ENCODE results near the gene TTBK2. TPM values are rescaled to one million over a fixed set of nuclear protein-coding genes. Genes with fewer than 3 reads are reported as not detected.

The TTBK2 gene
- total RNA-seq, 1 experiment from 2014 or later: 18.6 TPM

DNA sequence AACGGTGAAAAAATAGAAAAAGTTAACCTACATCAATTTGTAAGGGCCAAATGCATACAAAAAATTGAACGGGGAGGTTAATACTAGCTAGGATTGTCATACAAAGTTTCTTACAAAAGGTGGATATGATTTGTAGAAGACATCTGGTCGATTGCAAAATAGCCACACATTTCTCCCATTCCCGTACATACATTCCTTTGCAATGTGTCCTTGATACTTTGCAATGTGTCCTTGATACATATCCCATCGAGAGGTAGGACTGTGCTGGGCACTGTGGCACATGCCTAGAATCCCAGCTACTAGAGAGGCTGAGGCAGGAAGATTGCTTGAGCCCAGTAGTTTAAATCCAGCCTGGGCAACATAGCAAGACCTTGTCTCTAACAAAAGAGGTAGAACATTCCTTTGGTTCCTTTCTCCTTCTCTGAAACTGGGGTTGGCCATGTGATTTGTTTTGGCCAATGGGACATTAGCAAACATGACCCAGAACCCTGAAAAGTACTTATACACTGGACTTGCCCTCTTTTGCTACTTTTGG lies 9.5 kb downstream of the TTBK2 start:
- Mint-ChIP-seq H3K27me3 (ENCODE audit: low read depth) (no peaks in the 10 kb centered on the region), H3K36me3 (no peaks in the 10 kb centered on the region), H3K27ac (peak overlapping the region; percentile 96), H3K4me1 (no peaks in the 10 kb centered on the region), H3K4me3 (no peak overlapping the region), H3K9me3 (no peaks in the 10 kb centered on the region)
- POLR2A ChIA-PET: no interaction called here
- CTCF ChIA-PET: interaction anchor here (1.2 to 1.4 kb wide), 2 partner anchors 15 to 110 kb away, joined by 3 to 4 read pairs; no protein-coding TSS in a partner anchor
- TF ChIP-seq ETV6 (CRISPR knock-in tag; IDR thresholded peaks at IDR 0.05): no peak
- TF ChIP-seq, protein P1, sequence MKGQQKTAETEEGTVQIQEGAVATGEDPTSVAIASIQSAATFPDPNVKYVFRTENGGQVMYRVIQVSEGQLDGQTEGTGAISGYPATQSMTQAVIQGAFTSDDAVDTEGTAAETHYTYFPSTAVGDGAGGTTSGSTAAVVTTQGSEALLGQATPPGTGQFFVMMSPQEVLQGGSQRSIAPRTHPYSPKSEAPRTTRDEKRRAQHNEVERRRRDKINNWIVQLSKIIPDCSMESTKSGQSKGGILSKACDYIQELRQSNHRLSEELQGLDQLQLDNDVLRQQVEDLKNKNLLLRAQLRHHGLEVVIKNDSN (CRISPR knock-in tag; IDR thresholded peaks at IDR 0.05): no peak
- no peak for TF ChIP-seq ZNF138 (CRISPR knock-in tag; conservative IDR thresholded peaks at IDR 0.05)
- peak; percentile 56; the same call in 1 of the 2 replicates for TF ChIP-seq ZNF121 (CRISPR knock-in tag; IDR thresholded peaks at IDR 0.05)
- DNase-seq (ENCODE audit: low spot score) (no peak), ATAC-seq (no peak)

DNA sequence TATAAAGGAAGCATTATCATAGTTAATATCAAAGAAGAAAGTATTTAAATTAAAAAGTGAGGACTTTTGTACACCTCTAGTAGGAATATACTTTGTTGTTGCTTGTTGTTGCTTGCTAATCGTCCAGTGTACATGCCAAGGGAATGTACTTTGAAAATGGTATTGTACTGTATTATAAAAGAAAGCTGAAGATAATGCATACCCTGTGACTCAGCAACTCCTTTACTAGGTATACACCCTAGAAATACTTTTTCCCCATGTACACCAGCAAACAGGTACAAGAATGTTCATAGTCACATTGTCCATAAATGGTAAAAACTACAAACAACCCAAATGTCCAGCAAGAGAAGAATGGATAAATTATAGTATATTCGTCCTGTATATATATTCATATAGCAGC lies 12.0 kb downstream of the TTBK2 start:
- Mint-ChIP-seq H3K9me3 (no peaks in the 10 kb centered on the region), H3K4me1 (peaks cover 5% of the 10 kb centered on the region), H3K36me3 (no peaks in the 10 kb centered on the region), H3K27ac (no peak overlapping the region), H3K27me3 (ENCODE audit: low read depth) (no peaks in the 10 kb centered on the region), H3K4me3 (no peak overlapping the region)
- CTCF ChIA-PET: interaction anchor here (1.1 to 2.1 kb wide), 4 partner anchors 18 to 186 kb away, joined by 3 to 6 read pairs (median 4); no protein-coding TSS in a partner anchor
- TF ChIP-seq, protein P2, sequence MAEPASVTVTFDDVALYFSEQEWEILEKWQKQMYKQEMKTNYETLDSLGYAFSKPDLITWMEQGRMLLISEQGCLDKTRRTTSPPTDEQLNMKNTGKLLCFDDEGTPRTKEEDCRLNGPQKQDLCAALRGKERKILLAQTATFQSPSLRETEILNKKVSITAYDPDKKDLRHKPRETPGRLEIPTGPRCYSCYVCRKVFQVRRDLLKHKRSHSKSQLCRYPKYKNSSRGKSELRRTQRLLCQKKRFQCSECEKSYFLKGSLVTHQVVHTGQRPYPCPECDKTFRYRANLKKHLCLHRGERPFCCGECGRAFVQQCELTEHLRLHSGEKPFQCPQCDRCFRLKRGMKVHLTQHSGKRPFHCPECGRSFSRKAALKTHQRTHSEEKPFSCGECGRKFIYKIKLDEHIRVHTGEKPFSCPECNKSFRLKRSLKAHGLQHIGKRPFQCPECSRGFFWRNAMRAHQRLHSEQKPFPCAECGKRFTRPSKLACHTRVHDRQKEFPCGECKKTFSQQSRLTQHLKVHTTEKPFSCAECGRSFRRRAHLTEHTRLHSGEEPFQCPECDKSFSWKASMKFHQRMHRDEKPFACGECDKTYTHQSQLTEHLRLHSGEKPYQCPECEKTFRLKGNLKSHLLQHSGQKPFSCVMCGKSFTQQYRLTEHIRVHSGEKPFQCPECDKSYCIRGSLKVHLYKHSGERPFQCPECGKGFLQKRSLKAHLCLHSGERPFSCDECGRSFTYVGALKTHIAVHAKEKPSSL (CRISPR knock-in tag; conservative IDR thresholded peaks at IDR 0.05): no peak
- TF ChIP-seq, protein P3, sequence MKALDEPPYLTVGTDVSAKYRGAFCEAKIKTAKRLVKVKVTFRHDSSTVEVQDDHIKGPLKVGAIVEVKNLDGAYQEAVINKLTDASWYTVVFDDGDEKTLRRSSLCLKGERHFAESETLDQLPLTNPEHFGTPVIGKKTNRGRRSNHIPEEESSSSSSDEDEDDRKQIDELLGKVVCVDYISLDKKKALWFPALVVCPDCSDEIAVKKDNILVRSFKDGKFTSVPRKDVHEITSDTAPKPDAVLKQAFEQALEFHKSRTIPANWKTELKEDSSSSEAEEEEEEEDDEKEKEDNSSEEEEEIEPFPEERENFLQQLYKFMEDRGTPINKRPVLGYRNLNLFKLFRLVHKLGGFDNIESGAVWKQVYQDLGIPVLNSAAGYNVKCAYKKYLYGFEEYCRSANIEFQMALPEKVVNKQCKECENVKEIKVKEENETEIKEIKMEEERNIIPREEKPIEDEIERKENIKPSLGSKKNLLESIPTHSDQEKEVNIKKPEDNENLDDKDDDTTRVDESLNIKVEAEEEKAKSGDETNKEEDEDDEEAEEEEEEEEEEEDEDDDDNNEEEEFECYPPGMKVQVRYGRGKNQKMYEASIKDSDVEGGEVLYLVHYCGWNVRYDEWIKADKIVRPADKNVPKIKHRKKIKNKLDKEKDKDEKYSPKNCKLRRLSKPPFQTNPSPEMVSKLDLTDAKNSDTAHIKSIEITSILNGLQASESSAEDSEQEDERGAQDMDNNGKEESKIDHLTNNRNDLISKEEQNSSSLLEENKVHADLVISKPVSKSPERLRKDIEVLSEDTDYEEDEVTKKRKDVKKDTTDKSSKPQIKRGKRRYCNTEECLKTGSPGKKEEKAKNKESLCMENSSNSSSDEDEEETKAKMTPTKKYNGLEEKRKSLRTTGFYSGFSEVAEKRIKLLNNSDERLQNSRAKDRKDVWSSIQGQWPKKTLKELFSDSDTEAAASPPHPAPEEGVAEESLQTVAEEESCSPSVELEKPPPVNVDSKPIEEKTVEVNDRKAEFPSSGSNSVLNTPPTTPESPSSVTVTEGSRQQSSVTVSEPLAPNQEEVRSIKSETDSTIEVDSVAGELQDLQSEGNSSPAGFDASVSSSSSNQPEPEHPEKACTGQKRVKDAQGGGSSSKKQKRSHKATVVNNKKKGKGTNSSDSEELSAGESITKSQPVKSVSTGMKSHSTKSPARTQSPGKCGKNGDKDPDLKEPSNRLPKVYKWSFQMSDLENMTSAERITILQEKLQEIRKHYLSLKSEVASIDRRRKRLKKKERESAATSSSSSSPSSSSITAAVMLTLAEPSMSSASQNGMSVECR (CRISPR knock-in tag; IDR thresholded peaks at IDR 0.05; ENCODE audit: borderline replicate concordance): no peak
- TF ChIP-seq, protein P4, sequence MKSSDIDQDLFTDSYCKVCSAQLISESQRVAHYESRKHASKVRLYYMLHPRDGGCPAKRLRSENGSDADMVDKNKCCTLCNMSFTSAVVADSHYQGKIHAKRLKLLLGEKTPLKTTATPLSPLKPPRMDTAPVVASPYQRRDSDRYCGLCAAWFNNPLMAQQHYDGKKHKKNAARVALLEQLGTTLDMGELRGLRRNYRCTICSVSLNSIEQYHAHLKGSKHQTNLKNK (CRISPR knock-in tag; IDR thresholded peaks at IDR 0.05): no peak
- TF ChIP-seq GABPB1 (CRISPR knock-in tag; IDR thresholded peaks at IDR 0.05) (no peak), CREB1 (CRISPR knock-in tag; IDR thresholded peaks at IDR 0.05) (no peak), ELF4 (CRISPR knock-in tag; IDR thresholded peaks at IDR 0.05; ENCODE audit: low read depth) (no peak), MYBL2 (CRISPR knock-in tag; IDR thresholded peaks at IDR 0.05) (no peak), TCF7 (CRISPR knock-in tag; IDR thresholded peaks at IDR 0.05; ENCODE audit: low read depth) (no peak), ZNF121 (CRISPR knock-in tag; IDR thresholded peaks at IDR 0.05) (no peak), ZNF396 (CRISPR knock-in tag; IDR thresholded peaks at IDR 0.05; ENCODE audit: borderline replicate concordance) (no peak), IRF2 (CRISPR knock-in tag; IDR thresholded peaks at IDR 0.05; ENCODE audit: borderline replicate concordance, low read depth) (no peak)
- TF ChIP-seq, protein P5, sequence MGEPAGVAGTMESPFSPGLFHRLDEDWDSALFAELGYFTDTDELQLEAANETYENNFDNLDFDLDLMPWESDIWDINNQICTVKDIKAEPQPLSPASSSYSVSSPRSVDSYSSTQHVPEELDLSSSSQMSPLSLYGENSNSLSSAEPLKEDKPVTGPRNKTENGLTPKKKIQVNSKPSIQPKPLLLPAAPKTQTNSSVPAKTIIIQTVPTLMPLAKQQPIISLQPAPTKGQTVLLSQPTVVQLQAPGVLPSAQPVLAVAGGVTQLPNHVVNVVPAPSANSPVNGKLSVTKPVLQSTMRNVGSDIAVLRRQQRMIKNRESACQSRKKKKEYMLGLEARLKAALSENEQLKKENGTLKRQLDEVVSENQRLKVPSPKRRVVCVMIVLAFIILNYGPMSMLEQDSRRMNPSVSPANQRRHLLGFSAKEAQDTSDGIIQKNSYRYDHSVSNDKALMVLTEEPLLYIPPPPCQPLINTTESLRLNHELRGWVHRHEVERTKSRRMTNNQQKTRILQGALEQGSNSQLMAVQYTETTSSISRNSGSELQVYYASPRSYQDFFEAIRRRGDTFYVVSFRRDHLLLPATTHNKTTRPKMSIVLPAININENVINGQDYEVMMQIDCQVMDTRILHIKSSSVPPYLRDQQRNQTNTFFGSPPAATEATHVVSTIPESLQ (CRISPR knock-in tag; IDR thresholded peaks at IDR 0.05): no peak
- TF ChIP-seq, protein P6, sequence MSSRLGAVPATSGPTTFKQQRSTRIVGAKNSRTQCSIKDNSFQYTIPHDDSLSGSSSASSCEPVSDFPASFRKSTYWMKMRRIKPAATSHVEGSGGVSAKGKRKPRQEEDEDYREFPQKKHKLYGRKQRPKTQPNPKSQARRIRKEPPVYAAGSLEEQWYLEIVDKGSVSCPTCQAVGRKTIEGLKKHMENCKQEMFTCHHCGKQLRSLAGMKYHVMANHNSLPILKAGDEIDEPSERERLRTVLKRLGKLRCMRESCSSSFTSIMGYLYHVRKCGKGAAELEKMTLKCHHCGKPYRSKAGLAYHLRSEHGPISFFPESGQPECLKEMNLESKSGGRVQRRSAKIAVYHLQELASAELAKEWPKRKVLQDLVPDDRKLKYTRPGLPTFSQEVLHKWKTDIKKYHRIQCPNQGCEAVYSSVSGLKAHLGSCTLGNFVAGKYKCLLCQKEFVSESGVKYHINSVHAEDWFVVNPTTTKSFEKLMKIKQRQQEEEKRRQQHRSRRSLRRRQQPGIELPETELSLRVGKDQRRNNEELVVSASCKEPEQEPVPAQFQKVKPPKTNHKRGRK (CRISPR knock-in tag; IDR thresholded peaks at IDR 0.05; ENCODE audit: borderline replicate concordance): no peak
- TF ChIP-seq, protein P7, sequence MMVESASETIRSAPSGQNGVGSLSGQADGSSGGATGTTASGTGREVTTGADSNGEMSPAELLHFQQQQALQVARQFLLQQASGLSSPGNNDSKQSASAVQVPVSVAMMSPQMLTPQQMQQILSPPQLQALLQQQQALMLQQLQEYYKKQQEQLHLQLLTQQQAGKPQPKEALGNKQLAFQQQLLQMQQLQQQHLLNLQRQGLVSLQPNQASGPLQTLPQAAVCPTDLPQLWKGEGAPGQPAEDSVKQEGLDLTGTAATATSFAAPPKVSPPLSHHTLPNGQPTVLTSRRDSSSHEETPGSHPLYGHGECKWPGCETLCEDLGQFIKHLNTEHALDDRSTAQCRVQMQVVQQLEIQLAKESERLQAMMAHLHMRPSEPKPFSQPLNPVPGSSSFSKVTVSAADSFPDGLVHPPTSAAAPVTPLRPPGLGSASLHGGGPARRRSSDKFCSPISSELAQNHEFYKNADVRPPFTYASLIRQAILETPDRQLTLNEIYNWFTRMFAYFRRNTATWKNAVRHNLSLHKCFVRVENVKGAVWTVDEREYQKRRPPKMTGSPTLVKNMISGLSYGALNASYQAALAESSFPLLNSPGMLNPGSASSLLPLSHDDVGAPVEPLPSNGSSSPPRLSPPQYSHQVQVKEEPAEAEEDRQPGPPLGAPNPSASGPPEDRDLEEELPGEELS (CRISPR knock-in tag; IDR thresholded peaks at IDR 0.05): no peak
- POLR2A ChIA-PET: no interaction called here
- no peak for DNase-seq (ENCODE audit: low spot score)
- no peak for ATAC-seq

All from WTC11 (cell line).